Liver (tissue), 9 donors: ENCODE results near the gene TMED10. TPM values are rescaled to one million over a fixed set of nuclear protein-coding genes. Genes with fewer than 3 reads are reported as not detected.
A peak's percentile ranks its signal among the peaks of the same experiment; 100 is the strongest.

ENCODE experiments used
- DNase-seq: peaks from one replicate; pipeline ENCODE4 v3.0.0-alpha.2; 2017; ENCODE audit warnings: low spot score
- H3K27ac ChIP-seq, 2 donors: one replicate each; pipeline ENCODE4 v1.7.0; 2013; ENCODE audit warnings: inconsistent platforms in 2 of 2, low read length in 2 of 2, control low read depth in 1 of 2, low read depth in 1 of 2, mild to moderate bottlenecking in 1 of 2
- H3K27me3 ChIP-seq, 4 donors: one replicate each; pipeline versions ENCODE4 v1.6.1 to v1.7.0; 2013; ENCODE audit warnings: low read length in 3 of 4, inconsistent platforms in 1 of 4, mild to moderate bottlenecking in 1 of 4, moderate library complexity in 1 of 4; ENCODE audit not compliant: control insufficient read depth in 4 of 4, insufficient read depth in 4 of 4
- H3K36me3 ChIP-seq, 4 donors: one replicate each; pipeline versions ENCODE4 v1.6.1 to v1.7.0; 2013; ENCODE audit warnings: low read length in 3 of 4, mild to moderate bottlenecking in 3 of 4, low read depth in 1 of 4, moderate library complexity in 1 of 4; ENCODE audit not compliant: control insufficient read depth in 4 of 4, insufficient read depth in 3 of 4
- H3K4me1 ChIP-seq, 4 donors: one replicate each; pipeline versions ENCODE4 v1.6.1 to v1.7.0; 2013; ENCODE audit warnings: low read length in 3 of 4, mild to moderate bottlenecking in 3 of 4, moderate library complexity in 1 of 4; ENCODE audit not compliant: control insufficient read depth in 4 of 4, insufficient read depth in 4 of 4
- H3K4me3 ChIP-seq, 3 donors: one replicate each; pipeline versions ENCODE4 v1.6.1 to v1.7.0; 2013; ENCODE audit warnings: low read length in 3 of 3, control low read depth in 1 of 3, low read depth in 1 of 3, mild to moderate bottlenecking in 1 of 3
- H3K9ac ChIP-seq, 2 donors: one replicate each; pipeline ENCODE4 v1.7.0; 2013; ENCODE audit warnings: low read length in 2 of 2, mild to moderate bottlenecking in 2 of 2, moderate library complexity in 2 of 2, control low read depth in 1 of 2, low read depth in 1 of 2
- H3K9me3 ChIP-seq, 4 donors: one replicate each; pipeline versions ENCODE4 v1.6.1 to v1.7.0; 2013; ENCODE audit warnings: low read length in 3 of 4; ENCODE audit not compliant: control insufficient read depth in 4 of 4
- FOXA1 ChIP-seq: IDR thresholded peaks from 2 replicates; pipeline ENCODE4 v1.6.1; 2016; ENCODE audit warnings: antibody characterized with exemption
- GABPA ChIP-seq, 2 donors: IDR thresholded peaks in 1 of 2; conservative IDR thresholded peaks in 1 of 2; 2 replicates each; pipeline ENCODE4 v1.6.1; 2016; ENCODE audit warnings: antibody characterized with exemption in 2 of 2, mild to moderate bottlenecking in 1 of 2, moderate library complexity in 1 of 2
- HNF4A ChIP-seq, 2 donors: conservative IDR thresholded peaks; 2 replicates each; pipeline ENCODE4 v1.6.1; 2016; ENCODE audit warnings: antibody characterized with exemption in 2 of 2, mild to moderate bottlenecking in 2 of 2
- HNF4G ChIP-seq: IDR thresholded peaks from 2 replicates; pipeline ENCODE4 v1.6.1; 2016; ENCODE audit warnings: antibody characterized with exemption
- JUND ChIP-seq, 2 donors: IDR thresholded peaks; 2 replicates each; pipeline ENCODE4 v1.6.1; 2016; ENCODE audit warnings: antibody characterized with exemption in 2 of 2
- RAD21 ChIP-seq, 2 donors: IDR thresholded peaks; 2 replicates each; pipeline ENCODE4 v1.6.1; 2016; ENCODE audit warnings: antibody characterized with exemption in 2 of 2, mild to moderate bottlenecking in 2 of 2
- RXRA ChIP-seq, 2 donors: IDR thresholded peaks; 2 replicates each; pipeline ENCODE4 v1.6.1; 2017 to 2018; ENCODE audit warnings: antibody characterized with exemption in 2 of 2, mild to moderate bottlenecking in 1 of 2
- SP1 ChIP-seq: IDR thresholded peaks from 2 replicates; pipeline ENCODE4 v1.6.1; 2018; ENCODE audit warnings: antibody characterized with exemption, mild to moderate bottlenecking
- TAF1 ChIP-seq: conservative IDR thresholded peaks from 2 replicates; pipeline ENCODE4 v1.6.1; 2016; ENCODE audit warnings: antibody characterized with exemption, mild to moderate bottlenecking
- YY1 ChIP-seq: IDR thresholded peaks from 2 replicates; pipeline ENCODE4 v1.6.1; 2016; ENCODE audit warnings: antibody characterized with exemption, mild to moderate bottlenecking
- WGBS: extraction: QIAGEN DNeasy Blood & Tissue Kit; methylation state at CpG from one replicate; pipeline ENCODE4 v1.1.7; 2013; 5-methylcytosine and 5-hydroxymethylcytosine counted together
- polyA plus RNA-seq, 2 donors: library from polyadenylated mRNA; stranded (reverse) in 1 of 2; unstranded in 1 of 2; fragments of 200-250 nt in 1 of 2; fragments of >200 nt in 1 of 2; fragmentation: Nextera tagmentation in 1 of 2; extraction: Ambion mirVana in 1 of 2; gene quantifications; one replicate each; pipeline versions ENCODE4 v1.2.1 to v1.2.3, GENCODE V29; 2013 to 2015
- total RNA-seq, 2 donors: library from RNA; depleted of rRNA; stranded (reverse); fragments of >200 nt; gene quantifications; one replicate each; pipeline ENCODE4 v1.2.3, GENCODE V29; 2014
- TF ChIP-seq, protein P1 (sequence below): IDR thresholded peaks from 2 replicates; pipeline ENCODE4 v1.6.1; 2016; ENCODE audit warnings: antibody characterized with exemption
- TF ChIP-seq, protein P2 (sequence below): IDR thresholded peaks from 2 replicates; pipeline ENCODE4 v1.6.1; 2016; ENCODE audit warnings: antibody characterized with exemption
- donor health status: healthy.
- donor health status: healthy.
- donor health status: healthy.
- donor health status: healthy.
- donor health status: healthy.

Gene TMED10
- total and polyA plus RNA-seq, 4 donors = 167 to 349 (median 252) TPM

- DNase-seq = no peak
- Histone ChIP-seq H3K4me1 (peaks cover 0 to 1% (median 0%) of the 10 kb centered on the region in 4 donors), H3K27me3 (no peaks in the 10 kb centered on the region), H3K9ac (peak overlapping the region; percentile 43 to 51), H3K36me3 (peaks cover 6 to 18% (median 16%) of the 10 kb centered on the region in 4 donors), H3K27ac (no peak overlapping the region), H3K4me3 (no peak overlapping the region), H3K9me3 (no peaks in the 10 kb centered on the region)
- TF ChIP-seq RXRA (IDR thresholded peaks at IDR 0.05) (no peak), RAD21 (IDR thresholded peaks at IDR 0.05) (peak in 1 of 2 donors; percentile 4)
- 59% methylated on average over 1 of the region's 1 CpG for WGBS
Observed at GRCh38 chr14:75138492-75138891, 37.9 kb downstream of the TMED10 start.

DNA sequence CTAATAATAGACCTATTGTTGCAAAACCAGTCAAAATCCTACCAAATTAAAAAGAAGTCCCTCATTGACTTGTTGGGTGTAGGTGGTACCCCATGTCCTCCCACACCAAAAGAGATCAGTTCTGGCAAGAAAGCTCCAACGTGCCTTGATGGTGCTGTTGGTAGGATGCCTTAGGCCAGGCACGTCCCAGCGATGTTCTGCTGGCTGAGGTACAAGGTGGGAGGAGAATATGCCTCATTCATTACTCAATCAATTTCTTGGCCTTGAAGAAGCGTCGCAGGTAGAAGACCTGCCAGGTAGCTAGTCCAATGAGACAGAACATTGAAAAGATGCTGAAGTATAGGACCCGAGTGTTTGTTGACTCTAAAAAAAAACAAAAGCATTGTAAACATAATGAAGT, 41.8 kb downstream of the TMED10 start:
- Histone ChIP-seq H3K36me3 (peaks cover 5 to 23% (median 19%) of the 10 kb centered on the region in 4 donors), H3K9ac (no peak overlapping the region), H3K27me3 (no peaks in the 10 kb centered on the region), H3K27ac (no peak overlapping the region), H3K4me1 (peaks cover 0 to 2% (median 0%) of the 10 kb centered on the region in 4 donors), H3K9me3 (no peaks in the 10 kb centered on the region), H3K4me3 (no peak overlapping the region)
- no peak for DNase-seq
- TF ChIP-seq JUND (IDR thresholded peaks at IDR 0.05) (no peak), HNF4A (conservative IDR thresholded peaks at IDR 0.05) (no peak), YY1 (no peak), TAF1 (no peak), GABPA (IDR thresholded peaks at IDR 0.05 in 1 of 2, conservative IDR thresholded peaks at IDR 0.05 in 1 of 2) (no peak), FOXA1 (no peak)
- 74% methylated on average over 6 of the region's 6 CpGs for WGBS

GRCh38 chr14:75133597-75133996, 42.8 kb downstream of the TMED10 start:
- no peak for TF ChIP-seq GABPA (IDR thresholded peaks at IDR 0.05 in 1 of 2, conservative IDR thresholded peaks at IDR 0.05 in 1 of 2)
- TF ChIP-seq SP1 = no peak
- TF ChIP-seq HNF4G = no peak
- no peak for TF ChIP-seq RXRA (IDR thresholded peaks at IDR 0.05)
- no peak for TF ChIP-seq JUND (IDR thresholded peaks at IDR 0.05)
- TF ChIP-seq, protein P1, sequence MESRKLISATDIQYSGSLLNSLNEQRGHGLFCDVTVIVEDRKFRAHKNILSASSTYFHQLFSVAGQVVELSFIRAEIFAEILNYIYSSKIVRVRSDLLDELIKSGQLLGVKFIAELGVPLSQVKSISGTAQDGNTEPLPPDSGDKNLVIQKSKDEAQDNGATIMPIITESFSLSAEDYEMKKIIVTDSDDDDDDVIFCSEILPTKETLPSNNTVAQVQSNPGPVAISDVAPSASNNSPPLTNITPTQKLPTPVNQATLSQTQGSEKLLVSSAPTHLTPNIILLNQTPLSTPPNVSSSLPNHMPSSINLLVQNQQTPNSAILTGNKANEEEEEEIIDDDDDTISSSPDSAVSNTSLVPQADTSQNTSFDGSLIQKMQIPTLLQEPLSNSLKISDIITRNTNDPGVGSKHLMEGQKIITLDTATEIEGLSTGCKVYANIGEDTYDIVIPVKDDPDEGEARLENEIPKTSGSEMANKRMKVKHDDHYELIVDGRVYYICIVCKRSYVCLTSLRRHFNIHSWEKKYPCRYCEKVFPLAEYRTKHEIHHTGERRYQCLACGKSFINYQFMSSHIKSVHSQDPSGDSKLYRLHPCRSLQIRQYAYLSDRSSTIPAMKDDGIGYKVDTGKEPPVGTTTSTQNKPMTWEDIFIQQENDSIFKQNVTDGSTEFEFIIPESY = no peak
- TF ChIP-seq HNF4A (conservative IDR thresholded peaks at IDR 0.05) = no peak
- TF ChIP-seq, protein P2, sequence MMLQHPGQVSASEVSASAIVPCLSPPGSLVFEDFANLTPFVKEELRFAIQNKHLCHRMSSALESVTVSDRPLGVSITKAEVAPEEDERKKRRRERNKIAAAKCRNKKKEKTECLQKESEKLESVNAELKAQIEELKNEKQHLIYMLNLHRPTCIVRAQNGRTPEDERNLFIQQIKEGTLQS = no peak
- TF ChIP-seq YY1 = no peak
- TF ChIP-seq FOXA1 = no peak
- H3K4me1 ChIP-seq = peaks cover 0 to 6% (median 0%) of the 10 kb centered on the region in 4 donors
- no peak overlapping the region for H3K4me3 ChIP-seq
- no peaks in the 10 kb centered on the region for H3K9me3 ChIP-seq
- WGBS = 74% methylated on average over 2 of the region's 2 CpGs
- H3K27ac ChIP-seq = no peak overlapping the region
- peaks cover 5 to 23% (median 19%) of the 10 kb centered on the region in 4 donors for H3K36me3 ChIP-seq
- no peak overlapping the region for H3K9ac ChIP-seq
- H3K27me3 ChIP-seq = no peaks in the 10 kb centered on the region
- no peak for DNase-seq
